SH-SY5Y (cell line): ENCODE measurements around the gene DYNLT4.

Experiments
- GATA2 ChIP-seq: IDR thresholded peaks from 2 replicates; pipeline ENCODE4 v1.6.1; 2011; ENCODE audit warnings: mild to moderate bottlenecking, low read depth, low read length
- GATA3 ChIP-seq: IDR thresholded peaks from 2 replicates; pipeline ENCODE4 v1.6.1; 2011; ENCODE audit warnings: low read depth, mild to moderate bottlenecking, low read length, moderate library complexity

- TF ChIP-seq GATA3 (no peak), GATA2 (no peak)
Observed at GRCh38 chr1:44832056-44832705, 25.0 kb upstream of the DYNLT4 start.
